Stimulated activated CD8-positive, alpha-beta memory T cell treated with anti-CD3 and anti-CD28 coated beads, Interleukin-4, amount 100 ng/mL, for 48 hours (primary cell): ENCODE measurements around the gene PPTC7.
A peak's percentile ranks its signal among the peaks of the same experiment; 100 is the strongest.
"Not testable (repeated sequence)": the region's sequence is repeated elsewhere in the genome, so short reads cannot be mapped to it uniquely, and the experiment has no call there.

Experiments used
- DNase-seq: peaks from one replicate; pipeline ENCODE4 v3.0.0-alpha.2; 2020

The PPTC7 gene

GRCh38 chr12:110583137-110584059 is at the start of gene PPTC7:
Gene PPTC7 (minus strand): TSS chr12:110583318. CDS start chr12:110583031, 287 bp downstream.
- DNase-seq: peak; percentile 98

- no peak for DNase-seq
These were observed 44.5 kb upstream of the PPTC7 start for GRCh38 chr12:110627500-110628195.

- DNase-seq: no peak
These were observed 39.5 kb upstream of the PPTC7 start for GRCh38 chr12:110622582-110622981.

- peak; percentile 46 for DNase-seq
These were observed 36.4 kb upstream of the PPTC7 start for GRCh38 chr12:110619534-110619953.

GRCh38 chr12:110616471-110617115 is 33.5 kb upstream of the PPTC7 start:
- no peak for DNase-seq

GRCh38 chr12:110615171-110615570 is 32.1 kb upstream of the PPTC7 start:
- no peak for DNase-seq

GRCh38 chr12:110613771-110614684 is 30.9 kb upstream of the PPTC7 start, which contains the start of gene TCTN1:
Gene TCTN1 (plus strand): TSS chr12:110614129. CDS start chr12:110614183, 54 bp downstream.
- peak; percentile 98 for DNase-seq

GRCh38 chr12:110613071-110613770 is 30.1 kb upstream of the PPTC7 start:
- no peak for DNase-seq

GRCh38 chr12:110606253-110606611 is 23.1 kb upstream of the PPTC7 start:
- DNase-seq: no peak

GRCh38 chr12:110602085-110602814 is 19.1 kb upstream of the PPTC7 start:
- DNase-seq: peak; percentile 47

GRCh38 chr12:110600254-110600653 is 17.1 kb upstream of the PPTC7 start:
- no peak for DNase-seq

GRCh38 chr12:110599334-110599733 is 16.2 kb upstream of the PPTC7 start:
- DNase-seq: no peak

- no peak for DNase-seq
These were observed 14.8 kb upstream of the PPTC7 start for GRCh38 chr12:110597885-110598284.

GRCh38 chr12:110592919-110593318 is 9.8 kb upstream of the PPTC7 start:
- DNase-seq: not testable (repeated sequence)

GRCh38 chr12:110592078-110592477 is 9.0 kb upstream of the PPTC7 start:
- DNase-seq: no peak

GRCh38 chr12:110591451-110592051 is 8.4 kb upstream of the PPTC7 start:
- no peak for DNase-seq

- DNase-seq: no peak
These were observed 7.7 kb upstream of the PPTC7 start for GRCh38 chr12:110590806-110591326.

GRCh38 chr12:110590059-110590458 is 6.9 kb upstream of the PPTC7 start:
- DNase-seq: no peak

GRCh38 chr12:110587102-110587501 is 4.0 kb upstream of the PPTC7 start:
- not testable (repeated sequence) for DNase-seq

- DNase-seq: peak; percentile 50
These were observed 2.2 kb upstream of the PPTC7 start for GRCh38 chr12:110585231-110585799.
